ENCODE measurements around the gene MAGEA4.

MAGEA4 gene

GRCh38 chrX:151922692-151923091 lies 10.0 kb downstream of the MAGEA4 start:
- H3K4me3 ChIP-seq (ENCODE audit: extremely low read depth, insufficient read depth, low read length, poor library complexity, severe bottlenecking): no peak overlapping the region
- no peaks in the 10 kb centered on the region for H3K9me3 ChIP-seq (ENCODE audit: control insufficient read depth, low read length)
- no peaks in the 10 kb centered on the region for H3K36me3 ChIP-seq (ENCODE audit: control insufficient read depth, insufficient read depth, low read length)
- H3K27ac ChIP-seq (ENCODE audit: low read depth, low read length, severe bottlenecking): no peak overlapping the region
- no peaks in the 10 kb centered on the region for H3K4me1 ChIP-seq (ENCODE audit: control insufficient read depth, insufficient read depth, low read length, poor library complexity, severe bottlenecking)
- WGBS, 2 experiments (ENCODE audit: insufficient coverage in 2 of 2): 90% methylated on average over 3 of the region's 5 CpGs; no CpG with 5 or more reads in 1 of the 2 experiments

GRCh38 chrX:151923648-151924047 lies 11.0 kb downstream of the MAGEA4 start:
- Histone ChIP-seq H3K9me3 (ENCODE audit: control insufficient read depth, low read length) (no peaks in the 10 kb centered on the region), H3K27ac (ENCODE audit: low read depth, low read length, severe bottlenecking) (no peak overlapping the region), H3K4me1 (ENCODE audit: control insufficient read depth, insufficient read depth, low read length, poor library complexity, severe bottlenecking) (no peaks in the 10 kb centered on the region), H3K4me3 (ENCODE audit: extremely low read depth, insufficient read depth, low read length, poor library complexity, severe bottlenecking) (no peak overlapping the region), H3K36me3 (ENCODE audit: control insufficient read depth, insufficient read depth, low read length) (no peaks in the 10 kb centered on the region)
- 81 to 95% methylated on average over 2 to 6 of the region's 6 CpGs for WGBS, 2 experiments (ENCODE audit: insufficient coverage in 2 of 2)

- 67 to 73% methylated on average over 1 to 4 of the region's 4 CpGs for WGBS, 2 experiments (ENCODE audit: insufficient coverage in 2 of 2)
- no peaks in the 10 kb centered on the region for H3K36me3 ChIP-seq (ENCODE audit: control insufficient read depth, insufficient read depth, low read length)
- H3K9me3 ChIP-seq (ENCODE audit: control insufficient read depth, low read length): no peaks in the 10 kb centered on the region
- no peak overlapping the region for H3K27ac ChIP-seq (ENCODE audit: low read depth, low read length, severe bottlenecking)
- no peaks in the 10 kb centered on the region for H3K4me1 ChIP-seq (ENCODE audit: control insufficient read depth, insufficient read depth, low read length, poor library complexity, severe bottlenecking)
- H3K4me3 ChIP-seq (ENCODE audit: extremely low read depth, insufficient read depth, low read length, poor library complexity, severe bottlenecking): no peak overlapping the region
Observed at GRCh38 chrX:151929126-151929525, 16.4 kb downstream of the MAGEA4 start.

- Histone ChIP-seq H3K9me3 (ENCODE audit: control insufficient read depth, low read length) (no peaks in the 10 kb centered on the region), H3K4me1 (ENCODE audit: control insufficient read depth, insufficient read depth, low read length, poor library complexity, severe bottlenecking) (no peaks in the 10 kb centered on the region), H3K4me3 (ENCODE audit: extremely low read depth, insufficient read depth, low read length, poor library complexity, severe bottlenecking) (no peak overlapping the region), H3K36me3 (ENCODE audit: control insufficient read depth, insufficient read depth, low read length) (no peaks in the 10 kb centered on the region), H3K27ac (ENCODE audit: low read depth, low read length, severe bottlenecking) (no peak overlapping the region)
- WGBS, 2 experiments (ENCODE audit: insufficient coverage in 2 of 2): no CpG with 5 or more reads among the region's 1 CpG
Observed at GRCh38 chrX:151935358-151935757, 22.7 kb downstream of the MAGEA4 start.

DNA sequence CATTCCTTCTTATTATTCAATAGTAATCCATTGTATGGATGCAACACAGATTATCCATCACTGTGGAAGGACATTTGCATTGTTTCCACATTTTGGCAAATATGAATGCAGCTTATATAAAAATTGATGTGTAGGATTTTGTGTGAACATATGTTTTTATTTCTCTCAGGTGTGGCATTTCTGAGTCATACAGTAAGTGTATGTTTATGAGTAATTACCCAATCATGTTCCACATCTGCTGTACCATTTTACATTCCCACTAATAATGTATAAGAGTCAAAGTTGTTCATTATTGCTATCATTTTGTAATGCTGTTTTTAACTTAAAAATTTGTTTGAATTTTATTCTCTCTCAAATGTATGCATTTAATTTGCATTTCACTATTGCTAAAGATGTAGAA lies 25.5 kb downstream of the MAGEA4 start:
- no peak overlapping the region for H3K27ac ChIP-seq (ENCODE audit: low read depth, low read length, severe bottlenecking)
- H3K4me1 ChIP-seq (ENCODE audit: control insufficient read depth, insufficient read depth, low read length, poor library complexity, severe bottlenecking): no peaks in the 10 kb centered on the region
- H3K4me3 ChIP-seq (ENCODE audit: extremely low read depth, insufficient read depth, low read length, poor library complexity, severe bottlenecking): no peak overlapping the region
- H3K36me3 ChIP-seq (ENCODE audit: control insufficient read depth, insufficient read depth, low read length): no peaks in the 10 kb centered on the region
- H3K9me3 ChIP-seq (ENCODE audit: control insufficient read depth, low read length): no peaks in the 10 kb centered on the region

DNA sequence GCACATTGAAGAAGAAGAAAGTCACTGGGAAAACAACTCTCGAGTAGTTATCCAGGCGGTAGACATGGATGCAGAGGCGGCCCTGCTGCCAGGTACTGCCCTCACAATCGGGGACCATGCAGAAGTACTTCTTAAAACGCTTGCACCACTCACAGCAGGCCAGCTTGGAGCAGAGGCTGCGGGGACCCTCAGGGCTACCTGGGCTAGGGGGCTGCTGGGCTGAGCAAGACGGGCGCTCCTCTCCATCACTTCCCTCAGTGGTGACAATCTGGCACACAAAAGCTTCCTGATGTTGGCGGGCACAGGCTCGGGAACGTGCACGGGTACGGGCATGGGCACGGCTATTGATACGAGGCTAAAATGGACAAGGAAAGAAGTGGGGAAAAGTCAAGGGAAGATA lies 42.0 kb downstream of the MAGEA4 start:
- Histone ChIP-seq H3K27ac (ENCODE audit: low read depth, low read length, severe bottlenecking) (no peak overlapping the region), H3K4me1 (ENCODE audit: control insufficient read depth, insufficient read depth, low read length, poor library complexity, severe bottlenecking) (no peaks in the 10 kb centered on the region), H3K4me3 (ENCODE audit: extremely low read depth, insufficient read depth, low read length, poor library complexity, severe bottlenecking) (no peak overlapping the region), H3K36me3 (ENCODE audit: control insufficient read depth, insufficient read depth, low read length) (no peaks in the 10 kb centered on the region), H3K9me3 (ENCODE audit: control insufficient read depth, low read length) (no peaks in the 10 kb centered on the region)
- WGBS, 2 experiments (ENCODE audit: insufficient coverage in 2 of 2): 93% methylated on average over 11 of the region's 15 CpGs; no CpG with 5 or more reads in 1 of the 2 experiments

GRCh38 chrX:151958101-151958500 lies 45.4 kb downstream of the MAGEA4 start:
- no peak overlapping the region for H3K27ac ChIP-seq (ENCODE audit: low read depth, low read length, severe bottlenecking)
- no peak overlapping the region for H3K4me3 ChIP-seq (ENCODE audit: extremely low read depth, insufficient read depth, low read length, poor library complexity, severe bottlenecking)
- H3K9me3 ChIP-seq (ENCODE audit: control insufficient read depth, low read length): no peaks in the 10 kb centered on the region
- no peaks in the 10 kb centered on the region for H3K4me1 ChIP-seq (ENCODE audit: control insufficient read depth, insufficient read depth, low read length, poor library complexity, severe bottlenecking)
- peaks cover 4% of the 10 kb centered on the region for H3K36me3 ChIP-seq (ENCODE audit: control insufficient read depth, insufficient read depth, low read length)
- WGBS, 2 experiments (ENCODE audit: insufficient coverage in 2 of 2): no CpG with 5 or more reads among the region's 4 CpGs

- Histone ChIP-seq H3K4me1 (ENCODE audit: control insufficient read depth, insufficient read depth, low read length, poor library complexity, severe bottlenecking) (no peaks in the 10 kb centered on the region), H3K4me3 (ENCODE audit: extremely low read depth, insufficient read depth, low read length, poor library complexity, severe bottlenecking) (no peak overlapping the region), H3K36me3 (ENCODE audit: control insufficient read depth, insufficient read depth, low read length) (peaks cover 4% of the 10 kb centered on the region), H3K27ac (ENCODE audit: low read depth, low read length, severe bottlenecking) (no peak overlapping the region), H3K9me3 (ENCODE audit: control insufficient read depth, low read length) (no peaks in the 10 kb centered on the region)
- 100% methylated on average over 3 of the region's 5 CpGs; no CpG with 5 or more reads in 1 of the 2 experiments for WGBS, 2 experiments (ENCODE audit: insufficient coverage in 2 of 2)
Observed at GRCh38 chrX:151962034-151962433, 49.3 kb downstream of the MAGEA4 start.

DNA sequence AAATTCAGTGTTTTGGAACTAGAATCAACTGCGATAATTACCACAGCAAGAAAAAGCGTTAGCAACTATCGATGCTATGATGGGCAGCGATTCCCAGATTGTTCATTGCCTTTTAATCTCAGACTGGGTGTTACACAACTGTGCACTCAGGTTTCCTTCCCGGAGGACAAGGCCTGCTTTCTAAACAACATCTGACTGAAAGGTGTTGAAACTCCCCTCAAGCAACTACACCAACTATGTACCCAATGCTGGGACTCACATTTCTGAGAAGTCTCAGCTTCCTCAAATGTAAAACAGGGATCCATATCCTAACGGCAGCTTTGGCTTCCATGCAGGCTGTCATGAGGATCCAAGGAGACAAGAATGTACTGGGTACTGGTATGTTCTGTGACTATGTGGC lies 53.5 kb downstream of the MAGEA4 start:
- 98 to 100% methylated on average over 3 to 5 of the region's 6 CpGs for WGBS, 2 experiments (ENCODE audit: insufficient coverage in 2 of 2)
- no peaks in the 10 kb centered on the region for H3K9me3 ChIP-seq (ENCODE audit: control insufficient read depth, low read length)

GRCh38 chrX:151970027-151970426 lies 57.3 kb downstream of the MAGEA4 start:
- Histone ChIP-seq H3K4me1 (ENCODE audit: control insufficient read depth, insufficient read depth, low read length, poor library complexity, severe bottlenecking) (no peaks in the 10 kb centered on the region), H3K9me3 (ENCODE audit: control insufficient read depth, low read length) (no peaks in the 10 kb centered on the region), H3K36me3 (ENCODE audit: control insufficient read depth, insufficient read depth, low read length) (peaks cover 2% of the 10 kb centered on the region), H3K27ac (ENCODE audit: low read depth, low read length, severe bottlenecking) (no peak overlapping the region), H3K4me3 (ENCODE audit: extremely low read depth, insufficient read depth, low read length, poor library complexity, severe bottlenecking) (no peak overlapping the region)
- 80 to 95% methylated on average over 1 to 4 of the region's 7 CpGs for WGBS, 2 experiments (ENCODE audit: insufficient coverage in 2 of 2)

More for the DNA sequence above, 53.5 kb downstream of the MAGEA4 start:
- Histone ChIP-seq H3K4me1 (ENCODE audit: control insufficient read depth, insufficient read depth, low read length, poor library complexity, severe bottlenecking) (no peaks in the 10 kb centered on the region), H3K36me3 (ENCODE audit: control insufficient read depth, insufficient read depth, low read length) (peaks cover 2% of the 10 kb centered on the region), H3K4me3 (ENCODE audit: extremely low read depth, insufficient read depth, low read length, poor library complexity, severe bottlenecking) (no peak overlapping the region), H3K27ac (ENCODE audit: low read depth, low read length, severe bottlenecking) (no peak overlapping the region)

DNA sequence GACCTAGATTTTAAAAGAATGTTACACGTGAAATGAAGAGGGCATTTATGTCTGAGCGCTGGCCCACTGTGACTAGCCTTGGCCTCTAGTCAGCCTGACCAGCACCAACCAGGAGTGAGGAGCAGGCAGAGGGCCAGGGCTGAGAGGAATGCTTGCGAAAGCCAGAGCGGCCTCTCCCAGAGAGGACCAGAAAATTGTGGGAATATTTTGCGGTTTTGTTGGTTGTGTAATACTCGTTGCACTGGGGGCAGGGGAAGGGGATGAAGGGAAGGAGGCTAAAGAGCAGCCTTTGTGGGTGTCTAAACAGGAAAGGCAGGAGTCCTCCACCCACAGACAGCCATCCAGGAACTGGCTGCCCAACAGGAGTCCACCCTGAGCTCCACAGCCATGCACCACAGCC lies 58.0 kb downstream of the MAGEA4 start:
- Histone ChIP-seq H3K9me3 (ENCODE audit: control insufficient read depth, low read length) (no peaks in the 10 kb centered on the region), H3K36me3 (ENCODE audit: control insufficient read depth, insufficient read depth, low read length) (peaks cover 2% of the 10 kb centered on the region), H3K4me1 (ENCODE audit: control insufficient read depth, insufficient read depth, low read length, poor library complexity, severe bottlenecking) (no peaks in the 10 kb centered on the region), H3K27ac (ENCODE audit: low read depth, low read length, severe bottlenecking) (no peak overlapping the region), H3K4me3 (ENCODE audit: extremely low read depth, insufficient read depth, low read length, poor library complexity, severe bottlenecking) (no peak overlapping the region)
- whole genome bisulfite sequencing, 2 experiments (ENCODE audit: insufficient coverage in 2 of 2): 86% methylated on average over 4 of the region's 6 CpGs; no CpG with 5 or more reads in 1 of the 2 experiments
